Ishikawa (cell line): ENCODE data around the gene DPM3.

ENCODE experiments used
- CREB1 ChIP-seq: IDR thresholded peaks from 2 replicates; pipeline ENCODE4 v1.6.1; 2012; ENCODE audit warnings: low read depth
- RAD21 ChIP-seq: IDR thresholded peaks from 2 replicates; pipeline ENCODE4 v1.6.1; 2012; ENCODE audit warnings: low read depth
- TAF1 ChIP-seq: IDR thresholded peaks from 2 replicates; pipeline ENCODE4 v1.6.1; 2012; ENCODE audit warnings: low read depth, mild to moderate bottlenecking
- TEAD4 ChIP-seq: IDR thresholded peaks from 2 replicates; pipeline ENCODE4 v1.6.1; 2012
- YY1 ChIP-seq: IDR thresholded peaks from 2 replicates; pipeline ENCODE4 v1.6.1; 2012; ENCODE audit warnings: low read depth
- TF ChIP-seq, protein P1 (sequence below): IDR thresholded peaks from 2 replicates; pipeline ENCODE4 v1.6.1; 2012; ENCODE audit warnings: low read depth, mild to moderate bottlenecking

DNA sequence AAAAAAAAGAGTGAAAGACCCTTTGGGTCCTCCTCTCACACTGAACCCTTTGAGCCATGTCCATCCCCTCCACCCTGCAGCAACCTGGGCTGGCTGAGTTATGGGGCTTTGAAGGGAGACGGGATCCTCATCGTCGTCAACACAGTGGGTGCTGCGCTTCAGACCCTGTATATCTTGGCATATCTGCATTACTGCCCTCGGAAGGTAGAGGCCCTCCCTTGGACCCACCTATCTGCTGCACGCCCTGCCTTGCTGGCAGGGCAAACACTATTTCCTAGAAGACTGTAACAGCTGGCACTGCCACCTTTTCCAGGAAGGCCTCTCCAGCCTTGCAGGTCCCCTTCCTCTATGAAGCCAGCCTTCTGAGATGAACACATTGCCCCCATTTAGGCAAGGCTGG, 3.6 kb downstream of the DPM3 start:
- TF ChIP-seq RAD21 (no peak), TEAD4 (no peak), CREB1 (no peak), YY1 (no peak), TAF1 (no peak)
- TF ChIP-seq, protein P1, sequence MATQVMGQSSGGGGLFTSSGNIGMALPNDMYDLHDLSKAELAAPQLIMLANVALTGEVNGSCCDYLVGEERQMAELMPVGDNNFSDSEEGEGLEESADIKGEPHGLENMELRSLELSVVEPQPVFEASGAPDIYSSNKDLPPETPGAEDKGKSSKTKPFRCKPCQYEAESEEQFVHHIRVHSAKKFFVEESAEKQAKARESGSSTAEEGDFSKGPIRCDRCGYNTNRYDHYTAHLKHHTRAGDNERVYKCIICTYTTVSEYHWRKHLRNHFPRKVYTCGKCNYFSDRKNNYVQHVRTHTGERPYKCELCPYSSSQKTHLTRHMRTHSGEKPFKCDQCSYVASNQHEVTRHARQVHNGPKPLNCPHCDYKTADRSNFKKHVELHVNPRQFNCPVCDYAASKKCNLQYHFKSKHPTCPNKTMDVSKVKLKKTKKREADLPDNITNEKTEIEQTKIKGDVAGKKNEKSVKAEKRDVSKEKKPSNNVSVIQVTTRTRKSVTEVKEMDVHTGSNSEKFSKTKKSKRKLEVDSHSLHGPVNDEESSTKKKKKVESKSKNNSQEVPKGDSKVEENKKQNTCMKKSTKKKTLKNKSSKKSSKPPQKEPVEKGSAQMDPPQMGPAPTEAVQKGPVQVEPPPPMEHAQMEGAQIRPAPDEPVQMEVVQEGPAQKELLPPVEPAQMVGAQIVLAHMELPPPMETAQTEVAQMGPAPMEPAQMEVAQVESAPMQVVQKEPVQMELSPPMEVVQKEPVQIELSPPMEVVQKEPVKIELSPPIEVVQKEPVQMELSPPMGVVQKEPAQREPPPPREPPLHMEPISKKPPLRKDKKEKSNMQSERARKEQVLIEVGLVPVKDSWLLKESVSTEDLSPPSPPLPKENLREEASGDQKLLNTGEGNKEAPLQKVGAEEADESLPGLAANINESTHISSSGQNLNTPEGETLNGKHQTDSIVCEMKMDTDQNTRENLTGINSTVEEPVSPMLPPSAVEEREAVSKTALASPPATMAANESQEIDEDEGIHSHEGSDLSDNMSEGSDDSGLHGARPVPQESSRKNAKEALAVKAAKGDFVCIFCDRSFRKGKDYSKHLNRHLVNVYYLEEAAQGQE = no peak
